Inflammatory macrophage treated with lipopolysaccharide for 1 hour (primary cell): Measurements from ENCODE around the gene CORIN.
"Not testable (repeated sequence)": the region's sequence is repeated elsewhere in the genome, so short reads cannot be mapped to it uniquely, and the experiment has no call there.

ENCODE experiments used
- DNase-seq, 2 donors: peaks; one replicate each; pipeline ENCODE4 v3.0.0-alpha.2; 2020 to 2022

CORIN gene

GRCh38 chr4:47830265-47831025 lies 7.4 kb downstream of the CORIN start:
- DNase-seq = no peak

- no peak for DNase-seq
Measured at GRCh38 chr4:47829438-47829837, 8.4 kb downstream of the CORIN start.

DNA sequence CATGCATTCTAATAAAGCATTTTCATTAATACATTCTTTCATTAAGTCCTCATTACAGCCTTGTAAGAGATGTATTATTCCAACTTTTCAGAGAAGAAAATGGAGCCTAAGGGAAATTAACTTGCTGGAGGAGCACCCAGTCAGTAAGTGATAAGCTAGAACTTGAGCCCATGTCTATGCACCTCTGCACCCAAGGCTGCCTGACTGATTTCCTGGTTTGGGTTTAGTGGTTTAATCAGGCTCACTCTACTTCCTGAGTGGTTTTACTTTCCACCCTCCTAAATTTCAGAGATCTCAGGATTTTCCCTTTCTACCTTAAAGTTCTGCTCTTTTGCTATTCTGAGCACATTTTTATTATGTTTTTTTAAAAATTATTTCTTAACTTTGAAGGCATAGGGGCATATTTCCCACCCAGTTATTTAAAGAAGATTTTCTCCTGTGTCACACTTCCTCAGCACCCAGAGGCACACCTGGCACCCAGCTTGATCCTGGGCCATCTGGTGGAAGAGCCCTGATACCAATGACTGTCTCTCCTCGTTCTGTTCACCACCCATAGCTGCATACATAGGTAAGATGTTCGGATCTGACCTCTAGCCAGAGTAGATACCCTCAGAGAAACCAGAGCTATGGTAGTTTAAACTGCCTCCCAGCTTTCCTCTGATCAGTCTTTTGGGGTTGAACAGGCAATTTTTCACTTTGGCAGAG lies 10.4 kb downstream of the CORIN start:
- DNase-seq = no peak

GRCh38 chr4:47824840-47825239 lies 13.0 kb downstream of the CORIN start:
- DNase-seq = no peak

GRCh38 chr4:47819178-47819577 lies 18.7 kb downstream of the CORIN start:
- peak; percentile 29 to 41 for DNase-seq

- no peak for DNase-seq
Measured at GRCh38 chr4:47817275-47817674, 20.6 kb downstream of the CORIN start.

- DNase-seq = no peak
Measured at GRCh38 chr4:47816748-47817147, 21.1 kb downstream of the CORIN start.

- no peak for DNase-seq
Measured at GRCh38 chr4:47814618-47815295, 23.1 kb downstream of the CORIN start.

- DNase-seq = no peak
Measured at GRCh38 chr4:47809654-47810203, 28.1 kb downstream of the CORIN start.

GRCh38 chr4:47804598-47804997 lies 33.3 kb downstream of the CORIN start:
- no peak for DNase-seq

- DNase-seq = no peak
Measured at GRCh38 chr4:47801481-47802002, 36.3 kb downstream of the CORIN start.

GRCh38 chr4:47798165-47798564 lies 39.7 kb downstream of the CORIN start:
- no peak for DNase-seq

GRCh38 chr4:47791965-47792364 lies 45.9 kb downstream of the CORIN start:
- DNase-seq = no peak

DNA sequence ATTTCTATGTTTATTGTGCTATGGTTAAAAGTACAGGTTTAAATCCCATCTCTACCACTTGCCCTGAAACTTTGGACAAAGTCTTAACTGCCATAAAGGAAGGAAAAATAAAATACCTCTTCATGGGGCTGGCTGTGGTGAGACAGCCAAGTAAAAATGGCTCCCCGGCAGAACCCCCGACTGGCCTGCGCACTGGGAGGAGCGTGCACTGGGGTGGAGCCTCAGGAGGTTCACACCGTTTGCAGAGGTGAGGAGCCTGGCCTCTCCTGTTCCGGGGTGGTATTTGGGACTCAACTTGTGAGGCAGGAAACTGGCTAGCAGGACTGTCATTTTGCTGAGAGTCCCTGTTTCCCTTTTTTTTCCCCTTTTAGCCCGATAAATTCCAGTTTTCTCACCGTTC lies 47.8 kb downstream of the CORIN start:
- no peak for DNase-seq

DNA sequence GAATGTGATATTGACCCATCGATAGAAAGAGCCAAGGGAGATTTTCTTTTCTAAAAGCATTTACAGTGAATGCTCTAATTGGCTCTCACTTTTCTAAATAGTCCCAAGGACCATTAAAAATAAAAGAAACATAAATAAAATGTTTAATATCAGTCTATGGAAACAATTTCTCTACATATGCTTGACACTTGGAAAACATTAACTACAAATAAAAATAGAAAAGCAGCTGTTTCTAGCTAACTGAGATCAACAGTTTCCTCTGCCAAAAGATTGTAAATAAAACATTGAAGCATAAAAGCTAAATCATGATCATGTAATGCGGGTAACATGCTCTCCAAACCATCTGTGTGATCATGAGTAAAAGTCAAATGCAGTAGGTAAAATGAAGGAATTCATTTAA lies 49.7 kb downstream of the CORIN start:
- no peak for DNase-seq

DNA sequence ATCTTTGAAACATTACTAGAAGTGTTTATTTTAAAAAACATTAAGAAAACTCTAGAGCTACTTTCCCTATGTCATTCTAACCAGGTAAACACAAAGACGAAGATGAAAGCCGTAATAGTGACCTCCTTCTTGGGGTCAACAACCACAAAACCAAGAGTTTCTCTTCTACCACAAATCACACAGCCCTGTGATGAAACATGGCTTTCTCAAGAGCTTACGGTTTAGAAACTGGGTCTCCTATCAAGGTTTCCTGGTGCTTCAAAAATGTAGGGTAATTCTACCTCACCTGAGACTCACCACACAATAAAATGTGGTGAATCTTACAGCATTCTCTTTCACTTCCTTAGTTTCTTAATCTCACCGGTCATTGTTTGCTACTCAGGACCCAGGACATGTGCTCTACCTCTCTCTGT lies 50.9 kb downstream of the CORIN start:
- no peak for DNase-seq

DNA sequence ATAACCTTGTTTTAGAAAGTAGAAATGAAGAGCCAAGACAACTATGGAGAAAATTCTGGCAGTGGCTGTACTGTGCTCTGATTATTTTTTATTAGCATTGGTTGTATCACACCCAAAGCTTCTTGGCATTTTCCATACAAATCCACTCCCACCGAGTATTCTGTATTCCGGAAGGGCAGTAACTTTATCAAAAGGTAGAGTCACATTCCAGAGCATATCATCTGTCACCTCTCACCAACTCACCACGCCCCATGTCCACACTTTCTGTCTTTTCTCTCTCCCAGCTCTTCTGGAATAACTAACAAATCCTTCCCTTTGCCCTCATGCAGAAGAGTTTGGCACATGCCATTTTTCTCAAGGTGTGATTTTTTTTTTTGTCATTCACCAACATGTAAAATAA lies 52.7 kb downstream of the CORIN start:
- no peak for DNase-seq

DNA sequence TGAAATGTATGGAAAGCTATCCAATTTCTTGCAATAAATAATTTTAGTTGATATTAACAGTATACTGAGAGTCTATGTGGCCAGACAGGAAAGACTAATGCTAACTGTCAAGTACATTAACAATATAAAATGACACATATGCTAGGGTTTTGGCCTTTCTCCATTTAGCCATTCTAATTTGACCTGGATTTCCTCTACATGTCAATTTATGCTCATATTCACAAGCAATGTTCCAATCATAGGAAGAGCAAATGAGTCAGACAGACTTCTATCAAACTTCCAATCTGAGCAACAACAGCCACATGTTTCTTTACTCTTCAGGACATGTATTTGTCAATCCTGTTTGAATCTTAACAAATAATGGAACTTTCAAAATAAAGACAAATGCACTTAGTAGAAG lies 53.6 kb downstream of the CORIN start:
- DNase-seq = peak; percentile 9 to 42

DNA sequence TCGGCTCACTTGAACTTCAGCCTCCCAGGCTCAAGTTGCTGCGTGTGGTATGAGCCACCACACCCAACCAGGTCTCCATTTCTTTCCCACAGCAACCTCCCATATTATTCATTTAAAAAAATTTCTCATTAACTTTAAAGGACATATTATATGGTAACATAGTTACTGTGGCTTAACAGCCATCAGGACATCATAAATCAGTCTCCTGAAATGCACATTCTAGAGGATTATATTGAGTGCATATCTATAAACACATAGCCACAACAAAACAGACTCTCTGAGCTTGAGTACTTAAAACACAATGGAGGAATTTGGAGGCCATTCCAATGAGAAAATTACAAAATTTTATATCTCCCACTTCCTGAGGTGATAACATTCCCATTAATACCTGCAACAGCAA lies 61.5 kb downstream of the CORIN start:
- no peak for DNase-seq

DNA sequence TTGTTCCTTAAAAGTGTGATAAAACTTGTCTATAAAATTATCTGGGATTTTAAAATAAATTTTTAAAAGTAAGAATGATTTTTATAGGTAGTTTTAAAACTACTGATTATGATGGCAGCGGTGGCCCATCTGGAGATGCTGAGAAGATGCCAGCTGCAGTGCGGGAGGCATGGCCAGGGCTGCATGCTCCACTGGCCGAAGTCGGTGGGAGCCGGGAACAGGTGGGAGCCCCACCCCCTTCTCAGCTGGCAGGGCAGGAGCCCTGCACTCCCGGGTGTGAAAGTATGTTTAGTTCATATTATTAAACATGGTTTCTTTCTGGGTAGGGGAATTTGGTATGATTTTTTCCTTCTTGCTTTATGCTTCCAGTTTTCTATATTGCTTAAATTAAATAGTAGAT lies 63.8 kb downstream of the CORIN start:
- no peak for DNase-seq

GRCh38 chr4:47771020-47771419 lies 66.8 kb downstream of the CORIN start:
- DNase-seq = no peak

- DNase-seq = not testable (repeated sequence)
Measured at GRCh38 chr4:47767956-47768355, 69.9 kb downstream of the CORIN start.

DNA sequence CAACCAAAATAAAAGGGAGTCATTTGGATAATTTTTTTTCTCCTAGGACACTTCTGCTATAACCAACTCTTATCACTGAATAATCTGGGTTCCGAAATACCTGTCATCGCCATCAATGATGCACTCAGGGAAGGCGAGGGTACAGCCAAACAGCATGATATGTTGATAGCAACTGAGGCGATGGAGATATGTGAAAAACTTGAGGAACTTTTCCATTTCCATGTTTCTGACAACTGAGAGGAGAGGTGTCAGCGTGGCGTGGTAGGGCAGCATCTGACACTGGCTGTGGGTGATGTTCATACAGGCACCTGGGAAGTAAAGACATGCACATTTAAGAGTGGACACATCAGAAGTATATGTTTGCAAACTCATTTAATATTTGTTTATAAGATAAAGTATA lies 74.6 kb downstream of the CORIN start:
- no peak for DNase-seq
